Breast epithelium (tissue), 4 donors: ENCODE results near the gene MTARC1. TPM values are rescaled to one million over a fixed set of nuclear protein-coding genes. Genes with fewer than 3 reads are reported as not detected.

Experiments
- DNase-seq, 2 donors: peaks; one replicate each; pipeline ENCODE4 v3.0.0-alpha.2; 2019; ENCODE audit warnings: low spot score in 2 of 2
- H3K27ac ChIP-seq, 2 donors: fragments of 200-600 bp; sonication (generic) in 1 of 2; one replicate each; pipeline ENCODE4 v1.5.1; 2016 to 2019; ENCODE audit warnings: mild to moderate bottlenecking in 1 of 2
- H3K27me3 ChIP-seq, 2 donors: fragments of 200-600 bp; sonication (generic) in 1 of 2; one replicate each; pipeline versions ENCODE4 v1.5.1 to v1.6.0; 2017 to 2019; ENCODE audit warnings: control low read depth in 1 of 2, mild to moderate bottlenecking in 1 of 2
- H3K36me3 ChIP-seq: fragments of 200-600 bp; one replicate; pipeline ENCODE4 v1.5.1; 2019
- H3K4me1 ChIP-seq, 2 donors: fragments of 200-600 bp; sonication (generic); one replicate each; pipeline ENCODE4 v1.5.1; 2016 to 2019; ENCODE audit warnings: control low read depth in 1 of 2
- H3K4me3 ChIP-seq, 3 donors: fragments of 200-600 bp; sonication (generic); 1 replicate in 2 of 3; 2 replicates in 1 of 3; pipeline ENCODE4 v1.5.1; 2016 to 2019; ENCODE audit warnings: mild to moderate bottlenecking in 3 of 3, moderate library complexity in 2 of 3
- H3K9me3 ChIP-seq, 2 donors: fragments of 200-600 bp; sonication (generic) in 1 of 2; one replicate each; pipeline ENCODE4 v1.5.1; 2016 to 2019; ENCODE audit warnings: control low read depth in 1 of 2
- POLR2A ChIP-seq: fragments of 450-650 bp; IDR thresholded peaks from one replicate; pipeline ENCODE4 v1.6.1; 2016; ENCODE audit warnings: antibody characterized with exemption, mild to moderate bottlenecking, moderate library complexity
- POLR2AphosphoS5 ChIP-seq, 3 donors: sonication (generic); formaldehyde crosslinking; IDR thresholded peaks; one replicate each; pipeline ENCODE4 v1.6.1; 2017; ENCODE audit warnings: antibody characterized with exemption in 3 of 3
- intact Hi-C: fragments of 100-400 bp; cut with DNase I; formaldehyde crosslinking; loops from one replicate; pipeline ENCODE4 v1.15.1; 2023; ENCODE audit warnings: low total_unique reads
- total RNA-seq, 3 donors: library from RNA; depleted of rRNA; stranded (reverse); fragments of >200 nt; gene quantifications; one replicate each; pipeline ENCODE4 v1.1.0, GENCODE V29; 2016
- TF ChIP-seq, protein P1 (sequence below), 3 donors: fragments of 450-650 bp; IDR thresholded peaks; one replicate each; pipeline ENCODE4 v1.5.1; 2016 to 2017; ENCODE audit warnings: antibody characterized with exemption in 3 of 3, mild to moderate bottlenecking in 3 of 3, moderate library complexity in 3 of 3

The MTARC1 gene
- total RNA-seq, 3 donors from 2014 or later: 32.1 to 133 (median 47.9) TPM

DNA sequence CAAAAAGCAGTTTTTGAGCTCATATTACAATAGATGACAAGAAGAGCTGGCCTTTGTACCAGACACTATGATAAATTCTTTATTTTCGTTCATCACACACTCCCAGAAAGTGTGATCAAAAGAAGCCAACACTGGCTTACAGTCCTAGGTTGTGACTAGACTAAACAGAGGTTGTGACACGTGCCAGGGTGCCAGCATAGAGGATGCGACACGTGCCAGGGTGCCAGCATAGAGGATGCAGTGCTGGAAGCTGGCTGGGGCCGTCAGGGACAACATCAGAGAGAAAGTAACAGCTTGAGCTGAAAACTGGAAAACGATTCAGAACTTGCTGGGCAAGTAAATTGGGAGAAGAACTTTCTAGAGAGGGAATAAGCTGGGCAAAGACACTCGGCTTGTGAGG is 2.2 kb downstream of the MTARC1 start:
- H3K4me3 ChIP-seq: no peak overlapping the region
- H3K27me3 ChIP-seq: no peaks in the 10 kb centered on the region
- no peaks in the 10 kb centered on the region for H3K9me3 ChIP-seq
- TF ChIP-seq POLR2A: no peak
- TF ChIP-seq POLR2AphosphoS5 (IDR thresholded peaks at IDR 0.05): no peak
- TF ChIP-seq, protein P1, sequence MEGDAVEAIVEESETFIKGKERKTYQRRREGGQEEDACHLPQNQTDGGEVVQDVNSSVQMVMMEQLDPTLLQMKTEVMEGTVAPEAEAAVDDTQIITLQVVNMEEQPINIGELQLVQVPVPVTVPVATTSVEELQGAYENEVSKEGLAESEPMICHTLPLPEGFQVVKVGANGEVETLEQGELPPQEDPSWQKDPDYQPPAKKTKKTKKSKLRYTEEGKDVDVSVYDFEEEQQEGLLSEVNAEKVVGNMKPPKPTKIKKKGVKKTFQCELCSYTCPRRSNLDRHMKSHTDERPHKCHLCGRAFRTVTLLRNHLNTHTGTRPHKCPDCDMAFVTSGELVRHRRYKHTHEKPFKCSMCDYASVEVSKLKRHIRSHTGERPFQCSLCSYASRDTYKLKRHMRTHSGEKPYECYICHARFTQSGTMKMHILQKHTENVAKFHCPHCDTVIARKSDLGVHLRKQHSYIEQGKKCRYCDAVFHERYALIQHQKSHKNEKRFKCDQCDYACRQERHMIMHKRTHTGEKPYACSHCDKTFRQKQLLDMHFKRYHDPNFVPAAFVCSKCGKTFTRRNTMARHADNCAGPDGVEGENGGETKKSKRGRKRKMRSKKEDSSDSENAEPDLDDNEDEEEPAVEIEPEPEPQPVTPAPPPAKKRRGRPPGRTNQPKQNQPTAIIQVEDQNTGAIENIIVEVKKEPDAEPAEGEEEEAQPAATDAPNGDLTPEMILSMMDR (IDR thresholded peaks at IDR 0.05): no peak
- peaks cover 0 to 3% of the 10 kb centered on the region in 2 donors for H3K4me1 ChIP-seq
- no peaks in the 10 kb centered on the region for H3K36me3 ChIP-seq
- H3K27ac ChIP-seq: no peak overlapping the region
- DNase-seq: no peak
- intact Hi-C loops: no loop called here

DNA sequence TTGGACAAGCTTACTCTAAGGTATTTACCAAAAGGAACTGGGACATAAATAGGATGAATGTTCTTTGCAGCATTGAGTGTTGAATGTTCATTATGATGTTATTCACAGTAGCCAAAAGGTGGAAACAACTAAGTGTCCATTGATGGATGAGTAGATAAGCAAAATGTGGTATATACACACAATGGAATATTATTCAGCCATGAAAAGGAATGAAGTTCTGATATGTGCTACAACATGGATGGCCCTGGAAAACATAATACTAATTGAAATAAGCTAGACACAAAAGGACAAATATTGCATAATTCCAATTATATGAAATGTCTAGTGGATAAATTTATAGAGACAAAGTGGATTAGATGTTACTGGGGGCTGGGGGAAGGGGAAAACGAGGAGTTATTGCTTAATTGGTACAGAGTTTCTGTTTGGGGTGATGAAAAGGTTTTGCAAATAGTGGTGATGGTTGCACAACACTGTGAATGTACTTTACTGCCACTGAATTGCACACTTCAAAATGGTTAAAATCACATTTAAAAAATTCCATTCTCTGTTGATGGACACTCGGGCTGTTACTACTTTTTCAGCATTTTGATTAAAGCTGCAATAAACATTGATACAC is 2.9 kb downstream of the MTARC1 start:
- Histone ChIP-seq H3K4me3 (no peak overlapping the region), H3K4me1 (peaks cover 0 to 3% of the 10 kb centered on the region in 2 donors), H3K9me3 (no peaks in the 10 kb centered on the region), H3K27ac (no peak overlapping the region), H3K36me3 (no peaks in the 10 kb centered on the region), H3K27me3 (no peaks in the 10 kb centered on the region)
- no peak for TF ChIP-seq POLR2A
- TF ChIP-seq, protein P1 (IDR thresholded peaks at IDR 0.05): no peak
- TF ChIP-seq POLR2AphosphoS5 (IDR thresholded peaks at IDR 0.05): no peak
- no peak for DNase-seq
- intact Hi-C loops: no loop called here

DNA sequence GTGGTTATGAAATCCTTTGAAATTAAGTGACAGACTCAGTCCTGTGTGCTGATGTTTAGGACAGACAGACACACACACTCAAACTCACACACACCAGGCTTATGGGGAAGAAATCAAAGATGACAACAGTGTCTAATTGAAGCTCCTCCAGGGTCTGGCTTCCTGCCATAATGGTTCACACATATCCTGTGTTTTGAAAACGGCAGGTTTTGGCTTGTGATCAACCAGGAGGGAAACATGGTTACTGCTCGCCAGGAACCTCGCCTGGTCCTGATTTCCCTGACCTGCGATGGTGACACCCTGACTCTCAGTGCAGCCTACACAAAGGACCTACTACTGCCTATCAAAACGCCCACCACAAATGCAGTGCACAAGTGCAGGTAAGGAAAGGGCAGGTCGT is 4.6 kb downstream of the MTARC1 start:
- intact Hi-C loops: no loop called here
- TF ChIP-seq, protein P1 (IDR thresholded peaks at IDR 0.05): no peak
- TF ChIP-seq POLR2AphosphoS5 (IDR thresholded peaks at IDR 0.05) (no peak), POLR2A (no peak)
- DNase-seq: no peak
- peak overlapping the region; percentile 17 to 45 for H3K27ac ChIP-seq
- no peaks in the 10 kb centered on the region for H3K36me3 ChIP-seq
- H3K4me1 ChIP-seq: peaks cover 0 to 3% of the 10 kb centered on the region in 2 donors
- no peaks in the 10 kb centered on the region for H3K9me3 ChIP-seq
- H3K4me3 ChIP-seq: no peak overlapping the region
- no peaks in the 10 kb centered on the region for H3K27me3 ChIP-seq

DNA sequence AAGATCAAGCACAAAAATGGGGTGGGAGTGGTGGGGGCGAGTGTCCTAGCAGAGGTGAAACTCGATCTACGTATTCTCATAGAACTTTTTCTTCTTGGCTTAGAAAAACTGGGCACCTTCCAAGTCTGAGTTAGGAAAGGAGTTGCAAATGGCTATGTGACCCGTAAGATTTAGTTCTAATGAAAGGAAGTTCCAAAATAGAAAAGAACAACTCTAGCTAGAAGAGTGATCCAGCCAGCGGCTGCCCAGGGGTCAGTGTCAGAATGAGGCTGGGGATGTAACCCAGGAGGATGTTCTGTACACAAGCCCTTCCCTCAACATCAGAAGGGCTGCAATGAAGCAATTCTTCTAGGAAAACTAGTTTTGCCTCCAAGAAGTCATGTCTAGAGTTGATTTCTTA is 5.2 kb downstream of the MTARC1 start:
- Histone ChIP-seq H3K9me3 (no peaks in the 10 kb centered on the region), H3K4me1 (peaks cover 0 to 3% of the 10 kb centered on the region in 2 donors), H3K27ac (peak overlapping the region in 1 of 2 donors; percentile 45), H3K4me3 (no peak overlapping the region), H3K27me3 (no peaks in the 10 kb centered on the region), H3K36me3 (no peaks in the 10 kb centered on the region)
- no peak for DNase-seq
- TF ChIP-seq, protein P1 (IDR thresholded peaks at IDR 0.05): no peak
- peak in 1 of 3 donors; percentile 44 for TF ChIP-seq POLR2AphosphoS5 (IDR thresholded peaks at IDR 0.05)
- intact Hi-C loops: no loop called here

DNA sequence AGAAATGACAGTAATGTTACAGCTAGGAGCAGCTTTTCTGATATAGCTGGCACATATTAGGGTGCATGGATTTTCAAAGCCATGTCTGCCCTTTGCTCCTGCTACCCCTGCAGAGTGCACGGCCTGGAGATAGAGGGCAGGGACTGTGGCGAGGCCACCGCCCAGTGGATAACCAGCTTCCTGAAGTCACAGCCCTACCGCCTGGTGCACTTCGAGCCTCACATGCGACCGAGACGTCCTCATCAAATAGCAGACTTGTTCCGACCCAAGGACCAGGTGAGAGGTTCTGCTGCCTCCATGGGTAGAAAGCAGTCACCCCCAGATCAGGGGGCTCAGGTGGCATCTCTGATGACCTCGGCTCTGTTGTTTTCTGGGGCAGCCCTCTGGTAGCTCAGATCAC is 9.8 kb downstream of the MTARC1 start:
- H3K27ac ChIP-seq: no peak overlapping the region
- no peak overlapping the region for H3K4me3 ChIP-seq
- TF ChIP-seq POLR2AphosphoS5 (IDR thresholded peaks at IDR 0.05) (no peak), POLR2A (no peak)
- TF ChIP-seq, protein P1 (IDR thresholded peaks at IDR 0.05): no peak
- DNase-seq: no peak
- peaks cover 0 to 2% of the 10 kb centered on the region in 2 donors for H3K4me1 ChIP-seq
- no peaks in the 10 kb centered on the region for H3K27me3 ChIP-seq
- intact Hi-C loops: no loop called here
- no peaks in the 10 kb centered on the region for H3K9me3 ChIP-seq
- H3K36me3 ChIP-seq: no peaks in the 10 kb centered on the region
